Activated CD4-positive, alpha-beta T cell treated with anti-CD3 and anti-CD28 coated beads for 4 hours (primary cell): ENCODE data around the gene RIMBP3B.
"Not testable (repeated sequence)": the region's sequence is repeated elsewhere in the genome, so short reads cannot be mapped to it uniquely, and the experiment has no call there.

Experiments
- DNase-seq, 2 donors: peaks; one replicate each; pipeline ENCODE4 v3.0.0-alpha.2; 2020

RIMBP3B gene

GRCh38 chr22:21417227-21417746 is 33.7 kb downstream of the RIMBP3B start, which contains the start of gene HIC2:
Gene HIC2, plus strand, starts transcription at chr22:21417371. Its CDS starts 25,461 bp downstream, at chr22:21442832.
- peak in 1 of 2 donors; percentile 7 for DNase-seq

GRCh38 chr22:21417853-21418252 is 34.3 kb downstream of the RIMBP3B start:
- DNase-seq = not testable (repeated sequence)

- not testable (repeated sequence) for DNase-seq
Observed at GRCh38 chr22:21418974-21419638, 35.6 kb downstream of the RIMBP3B start.

- not testable (repeated sequence) for DNase-seq
Observed at GRCh38 chr22:21420180-21420763, 36.7 kb downstream of the RIMBP3B start.

- not testable (repeated sequence) for DNase-seq
Observed at GRCh38 chr22:21424084-21424709, 40.6 kb downstream of the RIMBP3B start.

- not testable (repeated sequence) for DNase-seq
Observed at GRCh38 chr22:21434378-21435233, 51.1 kb downstream of the RIMBP3B start.

- DNase-seq = not testable (repeated sequence)
Observed at GRCh38 chr22:21435998-21436810, 52.7 kb downstream of the RIMBP3B start.

- not testable (repeated sequence) for DNase-seq
Observed at GRCh38 chr22:21438013-21438412, 54.5 kb downstream of the RIMBP3B start.
